NCI-H187 treated with DMSO at 0.1 percent for 48 hours (cell line): Measurements from ENCODE around the gene FEZF2.

ENCODE experiments used
- DNase-seq: peaks from one replicate; lab custom pipeline; 2025; lab: John Stamatoyannopoulos, UW

FEZF2 gene

DNA sequence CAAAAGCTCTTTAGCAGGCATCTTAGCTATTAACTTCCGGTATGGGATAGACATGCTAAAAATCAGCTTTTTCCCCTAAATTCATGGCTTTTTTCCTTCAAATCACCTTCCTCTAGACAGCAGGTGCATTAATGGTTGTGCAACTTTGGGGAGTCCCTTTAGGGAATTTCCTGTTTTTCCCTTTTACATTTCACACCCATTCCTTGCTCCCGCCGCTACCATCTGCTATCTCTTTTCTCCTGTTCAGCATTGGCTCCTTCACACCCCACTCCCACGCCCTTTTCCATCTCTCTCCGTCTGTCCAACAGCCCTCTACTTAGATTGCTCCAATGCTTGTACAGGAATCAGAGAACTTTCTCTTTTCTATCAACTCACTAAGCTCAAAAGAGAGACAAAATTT, 43.4 kb downstream of the FEZF2 start:
- no peak for DNase-seq

DNA sequence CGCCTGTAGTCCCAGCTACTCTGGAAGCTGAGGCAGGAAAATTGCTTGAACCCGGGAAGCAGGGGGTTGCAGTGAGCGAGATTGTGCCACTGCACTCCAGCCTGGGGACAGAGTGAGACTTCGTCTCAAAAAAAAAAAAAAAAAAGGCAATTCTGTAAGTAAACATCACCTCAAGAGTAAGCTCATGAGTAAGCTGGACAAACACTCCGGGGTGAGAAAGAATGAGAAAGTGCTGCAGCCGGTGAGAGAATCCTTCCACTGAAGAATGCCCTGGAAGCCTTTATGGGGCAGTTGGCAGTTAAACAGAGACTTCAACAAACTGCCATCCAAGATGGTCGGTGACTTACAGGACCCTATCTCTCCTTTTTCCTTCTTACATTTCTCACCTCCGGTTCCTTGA, 47.5 kb downstream of the FEZF2 start:
- no peak for DNase-seq

DNA sequence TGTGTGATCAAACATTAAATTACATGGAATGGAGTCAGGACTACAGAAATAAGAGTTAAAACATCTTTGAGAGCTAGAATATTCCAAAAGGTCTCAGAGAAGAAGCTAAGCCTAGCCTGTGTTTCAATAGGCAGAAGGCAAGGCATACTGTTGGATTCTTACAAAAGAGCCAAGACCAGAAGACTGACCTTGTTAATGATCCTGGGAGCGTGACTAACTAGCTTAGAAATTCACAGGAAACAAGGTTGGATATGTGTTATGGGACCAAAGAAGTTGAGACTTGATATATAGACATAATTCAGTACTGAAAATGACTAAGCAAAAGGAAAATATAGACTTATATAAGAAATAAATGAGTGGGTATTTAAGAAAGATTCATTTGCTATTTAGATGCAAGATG, 50.1 kb downstream of the FEZF2 start:
- DNase-seq, result no peak
